Stimulated activated CD4-positive, alpha-beta T cell treated with anti-CD3 and anti-CD28 coated beads, Interleukin-12 subunit alpha, Interleukin-12 subunit beta, amount 100 ng/mL, for 4 hours (primary cell): Measurements from ENCODE around the gene TYK2.
A peak's percentile ranks its signal among the peaks of the same experiment; 100 is the strongest.

Source experiments
- DNase-seq: peaks from one replicate; pipeline ENCODE4 v3.0.0-alpha.2; 2020

TYK2 gene

DNA sequence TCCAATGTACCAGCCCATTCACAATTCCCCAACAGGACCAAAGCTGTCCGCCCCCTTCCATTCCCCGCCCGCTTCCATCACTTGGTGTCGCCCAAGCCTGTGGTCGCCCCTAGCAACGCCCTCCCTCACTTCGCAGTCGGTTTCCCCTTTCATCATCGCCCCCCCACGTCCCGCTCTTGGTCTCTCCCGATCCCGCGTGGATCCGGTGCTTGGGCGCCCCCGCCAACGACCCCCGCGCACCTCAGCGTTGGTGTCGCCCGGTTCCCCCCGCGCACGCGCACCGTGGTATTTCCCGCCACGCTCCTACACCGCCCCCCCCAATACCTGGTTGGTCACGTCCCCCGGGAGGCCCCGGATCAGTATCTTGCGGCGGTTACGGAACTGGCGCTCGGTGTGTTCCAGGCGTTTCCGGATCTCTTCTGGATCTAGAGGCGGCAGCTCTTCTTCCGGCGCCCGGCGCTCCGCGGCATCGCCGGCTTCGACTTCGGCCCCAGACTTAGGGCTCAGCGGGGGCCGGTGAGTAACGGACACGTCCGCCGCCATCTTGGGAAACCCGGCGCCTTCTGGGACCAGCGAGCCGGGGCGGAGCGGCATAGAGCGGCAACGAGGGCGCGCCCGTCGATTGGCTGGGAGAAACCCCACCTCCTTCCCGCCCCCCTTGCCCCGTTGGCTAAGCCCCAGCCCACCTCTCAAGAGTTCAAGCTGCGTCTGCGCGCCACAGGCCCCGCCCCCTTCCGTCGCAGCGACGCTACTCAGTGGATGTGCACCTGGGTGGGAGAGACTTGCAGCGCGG is 47.2 kb downstream of the TYK2 start, which contains the start of gene RAVER1:
Gene RAVER1, minus strand, starts transcription at position 565 of the 793 bp plus-strand sequence. Its CDS starts 22 bp downstream, at position 543.
- peak; percentile 97 for DNase-seq

- DNase-seq = no peak
These were observed 48.0 kb downstream of the TYK2 start for GRCh38 chr19:10332158-10332964.

DNA sequence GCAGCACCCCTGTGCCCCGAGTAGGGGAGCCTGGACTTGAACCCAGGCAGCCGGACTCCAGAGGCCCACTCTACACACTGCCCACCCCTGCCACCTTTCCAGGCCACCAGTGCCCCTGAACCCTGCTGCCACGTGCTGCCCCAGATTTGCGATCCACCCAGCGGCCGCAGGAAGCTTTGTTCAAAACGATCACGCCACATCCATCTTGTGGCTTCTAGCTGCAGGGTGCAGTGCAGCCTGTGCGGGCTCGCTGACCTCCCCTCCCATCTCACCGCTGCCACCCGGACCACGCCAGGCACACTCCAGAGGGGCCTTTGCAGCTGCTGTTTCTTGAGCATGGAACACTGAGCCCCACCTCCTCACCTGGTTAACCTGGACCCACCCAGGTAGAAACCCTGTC is 50.8 kb downstream of the TYK2 start:
- DNase-seq = no peak

DNA sequence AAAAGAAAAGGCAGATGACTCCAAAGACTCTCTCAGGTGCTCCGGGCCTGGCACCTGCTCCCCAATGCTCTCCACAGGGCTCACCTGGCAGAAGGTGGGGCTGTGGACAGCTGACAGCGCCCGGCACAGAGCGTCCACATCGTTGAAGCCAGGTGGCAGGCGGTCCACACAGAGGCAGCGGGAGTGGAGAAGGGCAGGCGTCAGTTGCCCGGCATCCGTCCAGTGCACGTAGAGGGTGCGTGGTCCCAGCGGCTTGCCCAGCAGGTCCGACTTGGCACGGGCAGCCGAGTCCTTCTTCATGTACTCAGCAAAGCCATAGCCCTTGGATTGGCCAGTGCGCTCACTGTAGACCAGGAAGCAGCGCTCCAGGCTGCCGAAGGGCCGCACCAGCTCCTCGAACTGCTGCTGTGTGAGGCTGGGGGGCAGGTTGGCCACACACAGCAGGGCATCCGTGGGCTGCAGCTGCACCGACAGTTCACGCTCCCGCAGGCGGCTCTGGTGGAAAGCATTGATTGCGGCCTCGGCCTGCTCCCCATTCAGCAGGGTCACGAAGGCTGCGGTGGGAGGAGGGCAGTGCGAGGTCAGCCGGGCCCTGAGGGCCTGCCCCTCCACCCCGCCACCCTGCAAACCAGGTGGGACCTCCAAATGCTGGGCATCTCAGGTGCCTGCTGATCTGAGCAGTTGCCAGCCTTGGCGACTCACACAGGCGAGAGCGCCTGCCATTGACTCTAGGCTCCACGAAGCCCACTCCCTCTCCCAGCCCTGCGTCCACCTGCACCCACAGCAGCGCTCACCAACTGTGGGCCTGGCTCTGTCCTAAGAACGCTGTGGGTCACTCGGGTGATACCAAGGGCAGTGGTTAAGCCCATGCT is 51.6 kb downstream of the TYK2 start:
- DNase-seq = no peak

GRCh38 chr19:10327793-10328192 is 52.6 kb downstream of the TYK2 start:
- no peak for DNase-seq

GRCh38 chr19:10325732-10326131 is 54.6 kb downstream of the TYK2 start:
- DNase-seq = no peak

DNA sequence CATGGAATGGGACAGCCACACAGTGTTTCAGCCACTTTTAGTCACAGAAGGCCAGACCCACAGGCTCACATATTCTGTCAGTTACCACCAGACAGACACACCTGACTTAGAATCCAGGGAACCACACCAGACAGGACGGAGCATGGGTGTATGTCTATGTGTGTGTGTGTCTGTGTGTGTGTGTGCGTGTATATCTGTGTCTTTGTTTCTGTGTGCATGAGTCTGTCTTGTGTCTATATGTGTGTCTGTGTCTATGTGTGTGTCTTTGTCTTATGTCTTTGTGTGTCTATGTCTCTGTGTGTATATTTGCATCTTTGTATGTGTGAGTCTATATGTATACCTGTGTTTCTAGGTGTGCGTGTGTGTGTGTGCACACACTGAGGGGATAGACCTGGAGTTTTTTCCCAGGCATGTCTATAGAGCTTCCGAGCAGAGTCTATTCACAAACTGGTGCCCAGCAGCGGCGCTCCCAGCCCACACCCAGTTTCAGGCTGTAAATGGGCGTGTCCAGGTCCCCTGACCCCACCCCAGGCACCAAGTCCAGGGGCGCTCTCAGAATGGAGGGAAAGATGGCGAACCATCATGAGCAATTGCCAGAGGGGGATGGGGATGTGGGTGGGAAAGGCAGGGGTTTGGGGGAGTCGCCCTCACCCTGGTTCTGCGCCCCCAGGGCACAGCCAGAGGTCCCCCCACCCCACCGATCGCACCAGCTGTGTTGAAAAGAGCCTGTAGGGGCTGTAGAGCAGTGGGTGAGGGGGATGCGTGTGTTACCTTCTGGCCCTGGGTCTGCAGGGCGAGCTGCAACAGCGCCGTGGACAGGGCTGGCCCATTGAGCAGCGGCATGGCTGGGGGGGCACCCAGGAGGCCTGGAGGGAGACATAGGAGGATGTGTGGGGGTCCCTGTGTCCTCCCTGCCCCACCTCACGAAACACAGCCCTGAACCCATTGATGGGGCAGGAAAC is 58.2 kb downstream of the TYK2 start:
- DNase-seq = no peak

GRCh38 chr19:10321417-10321797 is 59.0 kb downstream of the TYK2 start:
- no peak for DNase-seq

- DNase-seq = no peak
These were observed 59.6 kb downstream of the TYK2 start for GRCh38 chr19:10320602-10321416.

GRCh38 chr19:10318807-10319682 is 61.3 kb downstream of the TYK2 start:
- DNase-seq = no peak

DNA sequence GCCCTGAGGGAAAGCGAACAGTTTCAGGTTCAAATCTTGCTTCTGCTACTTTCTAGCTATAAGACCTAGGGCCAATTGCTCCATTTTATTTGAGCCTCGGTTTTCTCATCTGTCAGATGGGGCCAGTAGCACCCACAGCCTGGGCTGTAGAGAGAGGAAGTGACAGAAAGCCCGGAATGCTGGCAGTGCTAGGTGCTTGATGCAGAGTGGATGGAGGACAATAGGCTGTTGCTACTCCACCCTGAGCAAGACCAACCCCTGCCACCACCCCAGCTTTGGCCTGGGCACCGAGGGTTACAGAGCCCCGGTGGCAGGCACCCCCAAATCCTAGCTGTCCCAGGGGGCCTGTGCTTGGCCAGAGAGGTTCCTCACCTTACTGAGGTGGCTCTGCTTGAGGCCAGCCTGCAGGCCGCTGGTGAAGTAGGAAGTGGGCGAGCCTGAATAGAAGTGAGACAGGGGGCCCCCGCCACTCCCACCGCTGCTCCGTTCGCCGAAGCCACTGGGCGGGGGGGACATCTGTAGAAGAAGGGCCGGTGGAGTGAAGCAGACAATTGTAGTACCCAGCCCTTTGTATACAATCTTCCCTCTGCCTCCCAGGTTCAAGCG is 62.4 kb downstream of the TYK2 start:
- DNase-seq = no peak

- DNase-seq = no peak
These were observed 63.1 kb downstream of the TYK2 start for GRCh38 chr19:10317045-10317856.

- no peak for DNase-seq
These were observed 63.9 kb downstream of the TYK2 start for GRCh38 chr19:10316229-10317044.

- DNase-seq = peak; percentile 95
These were observed 64.8 kb downstream of the TYK2 start, which contains the start of gene FDX2 for GRCh38 chr19:10315335-10316214. TSS of gene FDX2 (minus strand) at chr19:10316015. CDS start at chr19:10315996, 19 bp downstream.

GRCh38 chr19:10309423-10309822 is 70.9 kb downstream of the TYK2 start, which contains the start of gene ZGLP1:
TSS of gene ZGLP1 (minus strand) at chr19:10309815.
- no peak for DNase-seq

DNA sequence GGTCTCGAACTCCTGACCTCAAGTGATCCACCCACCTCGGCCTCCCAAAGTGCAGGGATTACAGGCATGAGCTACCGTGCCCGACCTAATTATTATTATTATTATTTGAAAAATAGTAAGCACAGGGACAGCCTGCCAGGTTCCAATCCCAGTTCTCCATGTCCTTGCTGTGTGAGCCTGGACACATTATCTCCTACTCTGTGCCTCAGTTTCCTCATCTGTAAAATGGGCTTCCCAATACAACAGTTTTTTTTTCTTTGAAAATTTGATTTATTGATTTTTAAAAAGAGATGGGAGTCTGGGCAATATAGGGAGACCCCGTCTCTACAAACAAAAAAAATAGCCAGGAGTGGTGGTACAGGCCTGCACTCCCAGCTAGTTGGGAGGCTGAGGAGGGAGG is 74.0 kb downstream of the TYK2 start:
- no peak for DNase-seq
